ENCODE results near the gene LXN. TPM values are rescaled to one million over a fixed set of nuclear protein-coding genes. Genes with fewer than 3 reads are reported as not detected.

LXN gene
- total RNA-seq, 1 experiment from 2014 or later: 4.6 TPM

DNA sequence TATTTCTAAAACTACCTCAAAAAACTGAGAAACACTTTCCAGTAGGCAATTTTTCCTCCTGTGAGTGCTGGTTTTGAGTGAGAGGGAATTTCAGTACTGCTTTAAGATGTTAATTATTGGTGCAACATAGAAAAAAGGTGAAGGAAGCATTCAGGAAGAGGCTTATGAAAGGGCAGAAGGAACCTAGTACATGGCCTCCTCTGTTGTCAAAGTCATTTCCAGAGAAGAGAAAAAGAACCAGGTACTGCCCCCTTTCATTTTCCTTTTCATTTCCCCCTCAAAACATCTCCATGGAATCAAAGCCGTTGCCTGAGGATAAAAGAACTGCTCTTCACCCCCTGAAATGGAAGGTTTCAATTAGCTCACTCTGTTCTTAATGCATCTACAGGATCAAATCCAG is 40.0 kb upstream of the LXN start:
- peaks cover 11% of the 10 kb centered on the region; the same call in 1 of the 2 replicates for H3K36me3 Mint-ChIP-seq
- ChIA-PET CTCF (interaction anchor here (1.0 to 2.9 kb wide), 2 partner anchors 15 to 82 kb away, joined by 4 to 19 read pairs; no protein-coding TSS in a partner anchor), POLR2A (no interaction called here)
- DNase-seq (ENCODE audit: low spot score): no peak
- H3K9me3 Mint-ChIP-seq: no peaks in the 10 kb centered on the region
- no peak for ATAC-seq
- H3K27ac Mint-ChIP-seq: peak overlapping the region; percentile 64
- TF ChIP-seq, protein P1, sequence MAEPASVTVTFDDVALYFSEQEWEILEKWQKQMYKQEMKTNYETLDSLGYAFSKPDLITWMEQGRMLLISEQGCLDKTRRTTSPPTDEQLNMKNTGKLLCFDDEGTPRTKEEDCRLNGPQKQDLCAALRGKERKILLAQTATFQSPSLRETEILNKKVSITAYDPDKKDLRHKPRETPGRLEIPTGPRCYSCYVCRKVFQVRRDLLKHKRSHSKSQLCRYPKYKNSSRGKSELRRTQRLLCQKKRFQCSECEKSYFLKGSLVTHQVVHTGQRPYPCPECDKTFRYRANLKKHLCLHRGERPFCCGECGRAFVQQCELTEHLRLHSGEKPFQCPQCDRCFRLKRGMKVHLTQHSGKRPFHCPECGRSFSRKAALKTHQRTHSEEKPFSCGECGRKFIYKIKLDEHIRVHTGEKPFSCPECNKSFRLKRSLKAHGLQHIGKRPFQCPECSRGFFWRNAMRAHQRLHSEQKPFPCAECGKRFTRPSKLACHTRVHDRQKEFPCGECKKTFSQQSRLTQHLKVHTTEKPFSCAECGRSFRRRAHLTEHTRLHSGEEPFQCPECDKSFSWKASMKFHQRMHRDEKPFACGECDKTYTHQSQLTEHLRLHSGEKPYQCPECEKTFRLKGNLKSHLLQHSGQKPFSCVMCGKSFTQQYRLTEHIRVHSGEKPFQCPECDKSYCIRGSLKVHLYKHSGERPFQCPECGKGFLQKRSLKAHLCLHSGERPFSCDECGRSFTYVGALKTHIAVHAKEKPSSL (CRISPR knock-in tag; conservative IDR thresholded peaks at IDR 0.05): no peak
- TF ChIP-seq ZNF416 (CRISPR knock-in tag; IDR thresholded peaks at IDR 0.05): no peak
- TF ChIP-seq NFE2L1 (CRISPR knock-in tag; IDR thresholded peaks at IDR 0.05): no peak
- H3K27me3 Mint-ChIP-seq (ENCODE audit: low read depth): no peaks in the 10 kb centered on the region
- no peak overlapping the region for H3K4me3 Mint-ChIP-seq
- peaks cover 22% of the 10 kb centered on the region for H3K4me1 Mint-ChIP-seq

GRCh38 chr3:158711886-158712285 is 39.4 kb upstream of the LXN start:
- no peak for TF ChIP-seq OVOL2 (CRISPR knock-in tag; IDR thresholded peaks at IDR 0.05; ENCODE audit: borderline replicate concordance)
- TF ChIP-seq ATF1 (CRISPR knock-in tag; IDR thresholded peaks at IDR 0.05): no peak
- no peak for TF ChIP-seq FOXJ3 (CRISPR knock-in tag; IDR thresholded peaks at IDR 0.05; ENCODE audit: borderline replicate concordance)
- no peak for TF ChIP-seq MYBL2 (CRISPR knock-in tag; IDR thresholded peaks at IDR 0.05)
- TF ChIP-seq MXD4 (CRISPR knock-in tag; IDR thresholded peaks at IDR 0.05; ENCODE audit: borderline replicate concordance): no peak
- no peak for TF ChIP-seq NFATC4 (CRISPR knock-in tag; IDR thresholded peaks at IDR 0.05)
- TF ChIP-seq, protein P2, sequence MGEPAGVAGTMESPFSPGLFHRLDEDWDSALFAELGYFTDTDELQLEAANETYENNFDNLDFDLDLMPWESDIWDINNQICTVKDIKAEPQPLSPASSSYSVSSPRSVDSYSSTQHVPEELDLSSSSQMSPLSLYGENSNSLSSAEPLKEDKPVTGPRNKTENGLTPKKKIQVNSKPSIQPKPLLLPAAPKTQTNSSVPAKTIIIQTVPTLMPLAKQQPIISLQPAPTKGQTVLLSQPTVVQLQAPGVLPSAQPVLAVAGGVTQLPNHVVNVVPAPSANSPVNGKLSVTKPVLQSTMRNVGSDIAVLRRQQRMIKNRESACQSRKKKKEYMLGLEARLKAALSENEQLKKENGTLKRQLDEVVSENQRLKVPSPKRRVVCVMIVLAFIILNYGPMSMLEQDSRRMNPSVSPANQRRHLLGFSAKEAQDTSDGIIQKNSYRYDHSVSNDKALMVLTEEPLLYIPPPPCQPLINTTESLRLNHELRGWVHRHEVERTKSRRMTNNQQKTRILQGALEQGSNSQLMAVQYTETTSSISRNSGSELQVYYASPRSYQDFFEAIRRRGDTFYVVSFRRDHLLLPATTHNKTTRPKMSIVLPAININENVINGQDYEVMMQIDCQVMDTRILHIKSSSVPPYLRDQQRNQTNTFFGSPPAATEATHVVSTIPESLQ (CRISPR knock-in tag; IDR thresholded peaks at IDR 0.05): no peak
- no peak for TF ChIP-seq ZNF317 (CRISPR knock-in tag; IDR thresholded peaks at IDR 0.05; ENCODE audit: borderline replicate concordance, low read depth)
- no peak for TF ChIP-seq E2F4 (CRISPR knock-in tag; IDR thresholded peaks at IDR 0.05; ENCODE audit: borderline replicate concordance, low read depth)
- TF ChIP-seq FOXK1 (CRISPR knock-in tag; IDR thresholded peaks at IDR 0.05): no peak
- no peak for TF ChIP-seq GRHL2 (CRISPR knock-in tag; IDR thresholded peaks at IDR 0.05; ENCODE audit: insufficient replicate concordance, severe bottlenecking)
- no peak for TF ChIP-seq ZNF219 (CRISPR knock-in tag; IDR thresholded peaks at IDR 0.05; ENCODE audit: borderline replicate concordance)
- TF ChIP-seq USF2 (CRISPR knock-in tag; IDR thresholded peaks at IDR 0.05): no peak
- TF ChIP-seq SOX15 (CRISPR knock-in tag; IDR thresholded peaks at IDR 0.05): no peak
- TF ChIP-seq, protein P3, sequence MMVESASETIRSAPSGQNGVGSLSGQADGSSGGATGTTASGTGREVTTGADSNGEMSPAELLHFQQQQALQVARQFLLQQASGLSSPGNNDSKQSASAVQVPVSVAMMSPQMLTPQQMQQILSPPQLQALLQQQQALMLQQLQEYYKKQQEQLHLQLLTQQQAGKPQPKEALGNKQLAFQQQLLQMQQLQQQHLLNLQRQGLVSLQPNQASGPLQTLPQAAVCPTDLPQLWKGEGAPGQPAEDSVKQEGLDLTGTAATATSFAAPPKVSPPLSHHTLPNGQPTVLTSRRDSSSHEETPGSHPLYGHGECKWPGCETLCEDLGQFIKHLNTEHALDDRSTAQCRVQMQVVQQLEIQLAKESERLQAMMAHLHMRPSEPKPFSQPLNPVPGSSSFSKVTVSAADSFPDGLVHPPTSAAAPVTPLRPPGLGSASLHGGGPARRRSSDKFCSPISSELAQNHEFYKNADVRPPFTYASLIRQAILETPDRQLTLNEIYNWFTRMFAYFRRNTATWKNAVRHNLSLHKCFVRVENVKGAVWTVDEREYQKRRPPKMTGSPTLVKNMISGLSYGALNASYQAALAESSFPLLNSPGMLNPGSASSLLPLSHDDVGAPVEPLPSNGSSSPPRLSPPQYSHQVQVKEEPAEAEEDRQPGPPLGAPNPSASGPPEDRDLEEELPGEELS (CRISPR knock-in tag; IDR thresholded peaks at IDR 0.05): no peak
- no peak for TF ChIP-seq USF1 (CRISPR knock-in tag; IDR thresholded peaks at IDR 0.05)
- CTCF ChIA-PET: interaction anchor here (2.9 kb wide), 1 partner anchor 15 kb away, joined by 19 read pairs; no protein-coding TSS in a partner anchor
- no peak for ATAC-seq
- Mint-ChIP-seq H3K4me3 (no peak overlapping the region), H3K4me1 (peaks cover 22% of the 10 kb centered on the region), H3K36me3 (peaks cover 11% of the 10 kb centered on the region; the same call in 1 of the 2 replicates), H3K27me3 (ENCODE audit: low read depth) (no peaks in the 10 kb centered on the region), H3K9me3 (no peaks in the 10 kb centered on the region), H3K27ac (no peak overlapping the region)
- DNase-seq (ENCODE audit: low spot score): no peak
- POLR2A ChIA-PET: no interaction called here

All from WTC11 (cell line).